B cell (primary cell): ENCODE data around the gene GATAD2A.
A peak's percentile ranks its signal among the peaks of the same experiment; 100 is the strongest.

ENCODE experiments used
- CTCF ChIP-seq: fragments of 200-600 bp; IDR thresholded peaks from one replicate; pipeline ENCODE4 v1.8.0; 2022; ENCODE audit warnings: antibody characterized with exemption, mild to moderate bottlenecking
- EZH2 ChIP-seq: IDR thresholded peaks from 2 replicates; pipeline ENCODE4 v1.6.1; 2012; ENCODE audit warnings: borderline replicate concordance, low read depth, mild to moderate bottlenecking, moderate library complexity, low read length; ENCODE audit not compliant: insufficient read depth, poor library complexity, severe bottlenecking

GRCh38 chr19:19361075-19361594 is 44.3 kb upstream of the GATAD2A start:
- TF ChIP-seq EZH2, result no peak
- TF ChIP-seq CTCF, result peak; percentile 84
